ENCODE results near the gene DMAP1. TPM values are rescaled to one million over a fixed set of nuclear protein-coding genes. Genes with fewer than 3 reads are reported as not detected.
"Not testable (repeated sequence)": the region's sequence is repeated elsewhere in the genome, so short reads cannot be mapped to it uniquely, and the experiment has no call there.

DMAP1 gene
- 10 to 100 TPM; 45.8 to 46.2 TPM for total RNA-seq

GRCh38 chr1:44213222-44214112 is at the start of gene DMAP1:
Gene DMAP1 (plus strand): TSS chr1:44213471. CDS start chr1:44213754, 283 bp downstream.
- peaks cover 28% of the 10 kb centered on the region for H3K4me1 Mint-ChIP-seq
- peak within 1 kb of the TSS; percentile 90 for H3K27ac Mint-ChIP-seq
- POLR2A ChIA-PET: interaction anchor here (0.7 kb wide), 1 partner anchor 52 kb away, joined by 3 read pairs; no protein-coding TSS in a partner anchor

DNA sequence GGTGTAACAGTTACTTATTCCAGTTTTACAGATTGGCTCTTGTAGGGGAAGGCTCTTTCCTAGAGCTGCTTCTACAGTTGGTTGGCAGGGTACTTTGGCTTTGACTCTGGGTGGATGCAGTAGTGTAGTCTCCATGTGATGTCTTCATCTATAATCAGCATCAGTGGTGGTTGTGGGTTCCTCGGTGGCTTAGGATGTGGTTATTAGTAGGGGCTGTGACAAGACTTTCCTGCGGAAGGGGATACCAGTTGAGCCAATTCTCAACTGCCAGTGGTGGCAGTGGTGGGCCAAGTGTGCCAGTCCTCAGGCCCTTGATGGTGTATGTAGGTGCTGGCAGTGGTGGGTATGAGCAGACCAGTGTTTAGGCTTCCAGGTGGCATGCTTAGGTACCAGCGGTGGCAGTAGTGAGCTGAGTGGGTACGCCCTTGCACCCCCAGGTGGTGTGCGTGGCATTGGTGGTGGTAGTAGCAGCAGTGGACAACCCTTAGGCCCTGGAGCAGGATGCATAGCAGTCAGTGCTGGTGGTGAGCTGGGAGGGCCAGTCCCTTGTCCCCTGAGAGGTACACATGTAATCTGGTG is 44.7 kb upstream of the DMAP1 start:
- ChIA-PET CTCF (no interaction called here), POLR2A (no interaction called here)
- Mint-ChIP-seq H3K4me3 (no peak overlapping the region), H3K36me3 (ENCODE audit: low read depth) (peaks cover 4% of the 10 kb centered on the region), H3K27me3 (peaks cover 12% of the 10 kb centered on the region), H3K9me3 (peaks cover 6% of the 10 kb centered on the region), H3K4me1 (peaks cover 6% of the 10 kb centered on the region), H3K27ac (peak overlapping the region; percentile 51)
- DNase-seq: peak; percentile 10

More at GRCh38 chr1:44213222-44214112, at the start of gene DMAP1:
- Mint-ChIP-seq H3K9me3 (no peaks in the 10 kb centered on the region), H3K36me3 (ENCODE audit: low read depth) (peaks cover 8% of the 10 kb centered on the region), H3K27me3 (no peaks in the 10 kb centered on the region), H3K4me3 (peak within 1 kb of the TSS; percentile 89)
- CTCF ChIA-PET: interaction anchor here (0.9 to 1.4 kb wide), 4 partner anchors 7 to 156 kb away, joined by 3 to 6 read pairs (median 3); no protein-coding TSS in a partner anchor
- peak; percentile 87 for DNase-seq

DNA sequence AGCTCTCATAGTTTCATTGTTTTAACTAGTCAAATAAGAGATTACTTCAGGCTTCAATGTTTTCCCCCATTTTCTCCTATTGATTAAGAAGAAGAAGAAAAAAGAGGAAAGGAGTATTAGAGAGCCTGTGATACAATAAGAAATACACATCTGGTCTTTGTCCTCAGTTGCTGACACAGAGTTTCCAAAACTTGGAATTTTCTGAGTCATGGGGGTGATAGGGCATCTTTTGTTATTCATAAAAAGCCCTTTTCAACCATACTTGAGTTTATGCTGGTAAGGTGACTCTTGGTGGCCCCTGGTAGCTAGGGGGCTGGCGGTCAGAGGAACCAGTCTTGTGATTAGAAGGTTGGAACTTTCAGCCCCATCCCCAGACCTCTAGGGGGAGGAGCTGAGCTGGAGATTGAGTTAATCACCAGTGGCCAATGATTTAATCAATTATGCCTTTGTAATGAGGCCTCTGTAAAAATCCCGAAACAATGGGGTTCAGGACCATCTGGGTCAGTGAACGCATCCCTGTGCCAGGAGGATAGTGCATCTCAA is 42.9 kb upstream of the DMAP1 start:
- Mint-ChIP-seq H3K9me3 (peaks cover 18% of the 10 kb centered on the region), H3K27me3 (peaks cover 16% of the 10 kb centered on the region), H3K4me1 (peaks cover 6% of the 10 kb centered on the region), H3K27ac (no peak overlapping the region), H3K4me3 (no peak overlapping the region), H3K36me3 (ENCODE audit: low read depth) (peaks cover 4% of the 10 kb centered on the region)
- no peak for DNase-seq
- ChIA-PET POLR2A (no interaction called here), CTCF (interaction anchor here (1.6 kb wide), 1 partner anchor 9 kb away, joined by 4 read pairs; no protein-coding TSS in a partner anchor)

DNA sequence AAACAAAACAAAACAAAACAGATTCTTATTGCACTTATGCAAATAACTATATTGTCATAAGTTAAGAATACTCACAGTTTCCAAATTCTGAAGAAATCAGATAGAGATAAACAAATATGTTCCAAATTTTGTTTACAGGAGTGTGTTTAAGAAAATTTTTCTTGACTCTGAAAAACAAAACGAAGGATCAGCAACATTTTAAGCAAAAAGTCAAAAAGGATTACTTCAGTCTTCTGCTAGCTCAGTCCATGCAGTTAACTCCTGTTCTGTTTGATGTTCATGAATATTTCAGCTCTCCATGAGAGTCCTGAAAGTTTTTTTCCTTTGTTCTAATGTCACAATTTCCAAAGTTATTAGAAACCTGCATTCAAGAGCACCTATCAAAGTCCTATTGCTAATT is 38.6 kb upstream of the DMAP1 start:
- Mint-ChIP-seq H3K4me1 (no peaks in the 10 kb centered on the region), H3K9me3 (peaks cover 14% of the 10 kb centered on the region), H3K27me3 (peaks cover 11% of the 10 kb centered on the region), H3K27ac (no peak overlapping the region), H3K4me3 (no peak overlapping the region), H3K36me3 (ENCODE audit: low read depth) (no peaks in the 10 kb centered on the region)
- ChIA-PET CTCF (no interaction called here), POLR2A (no interaction called here)
- DNase-seq: no peak

DNA sequence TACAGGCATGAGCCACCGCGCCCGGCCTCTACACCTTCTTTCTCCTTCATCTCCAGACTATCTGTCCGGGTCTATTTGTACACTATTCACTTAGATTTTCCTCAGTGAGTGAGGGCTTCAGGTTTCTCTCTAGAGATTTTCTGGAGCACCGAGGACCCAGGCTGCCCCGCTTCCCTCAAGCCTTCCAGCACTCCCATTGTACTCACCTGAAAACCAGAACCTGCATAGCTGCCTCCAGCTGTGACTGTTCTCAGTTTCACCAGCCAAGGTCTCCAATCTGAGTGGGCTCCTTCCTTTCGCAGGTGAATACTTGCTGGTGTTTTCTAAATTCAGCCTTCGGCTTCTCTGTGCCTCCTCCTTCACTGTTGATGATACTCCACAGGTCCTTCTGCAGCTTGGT is 12.9 kb upstream of the DMAP1 start:
- POLR2A ChIA-PET: no interaction called here
- DNase-seq: no peak
- no peak overlapping the region for H3K27ac Mint-ChIP-seq
- no peaks in the 10 kb centered on the region for H3K36me3 Mint-ChIP-seq (ENCODE audit: low read depth)
- no peaks in the 10 kb centered on the region for H3K9me3 Mint-ChIP-seq
- no peaks in the 10 kb centered on the region for H3K4me1 Mint-ChIP-seq
- CTCF ChIA-PET: no interaction called here
- H3K27me3 Mint-ChIP-seq: peaks cover 4% of the 10 kb centered on the region
- H3K4me3 Mint-ChIP-seq: no peak overlapping the region

DNA sequence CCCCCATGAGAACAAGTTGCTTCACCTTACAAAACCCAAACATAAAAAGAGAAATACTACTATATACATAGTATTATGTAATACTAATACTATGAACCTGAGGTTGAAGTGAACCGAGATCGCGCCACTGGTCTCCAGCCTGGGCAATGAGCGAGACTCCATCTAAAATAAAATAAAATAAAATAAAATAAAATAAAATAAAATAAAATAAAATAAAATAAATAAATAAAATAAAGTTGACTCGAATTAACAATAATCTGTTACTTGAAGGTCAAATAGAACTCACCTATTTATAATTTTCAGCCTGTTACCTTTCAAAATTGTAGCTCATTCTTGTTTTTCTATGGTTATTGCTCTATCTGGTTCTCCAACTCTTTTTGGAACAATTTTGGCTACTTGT is 6.7 kb upstream of the DMAP1 start:
- DNase-seq; H3K4me3 Mint-ChIP-seq; CTCF ChIA-PET; H3K4me1 Mint-ChIP-seq; H3K36me3 Mint-ChIP-seq (ENCODE audit: low read depth); H3K27me3 Mint-ChIP-seq; H3K9me3 Mint-ChIP-seq; H3K27ac Mint-ChIP-seq; POLR2A ChIA-PET: not testable (repeated sequence)

- peaks cover 8% of the 10 kb centered on the region for H3K4me1 Mint-ChIP-seq
- CTCF ChIA-PET: no interaction called here
- no peak overlapping the region for H3K27ac Mint-ChIP-seq
- no peak overlapping the region for H3K4me3 Mint-ChIP-seq
- H3K27me3 Mint-ChIP-seq: no peaks in the 10 kb centered on the region
- POLR2A ChIA-PET: no interaction called here
- H3K9me3 Mint-ChIP-seq: no peaks in the 10 kb centered on the region
- no peaks in the 10 kb centered on the region for H3K36me3 Mint-ChIP-seq (ENCODE audit: low read depth)
- no peak for DNase-seq
Measured at GRCh38 chr1:44208226-44208625, 5.0 kb upstream of the DMAP1 start.

DNA sequence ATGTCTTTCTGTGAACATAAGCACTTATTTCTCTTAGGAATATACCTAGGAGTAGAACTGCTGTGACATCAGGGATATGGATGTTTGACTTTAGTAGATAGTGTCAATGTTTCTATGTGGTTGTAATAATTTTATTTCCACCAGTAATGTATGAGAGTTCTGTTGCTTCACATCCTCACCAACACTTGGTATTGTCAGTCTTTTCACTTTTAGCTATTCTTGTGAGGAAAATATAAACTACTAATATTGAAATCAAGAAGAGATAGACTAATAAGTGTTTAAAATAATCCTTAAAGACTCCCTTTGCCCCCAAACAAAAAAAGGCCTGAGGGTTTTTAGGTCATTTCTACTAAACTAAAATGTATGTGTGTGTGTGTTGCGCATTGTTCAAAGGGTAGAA is 2.7 kb upstream of the DMAP1 start:
- Mint-ChIP-seq H3K4me3 (no peak overlapping the region), H3K9me3 (no peaks in the 10 kb centered on the region), H3K4me1 (peaks cover 26% of the 10 kb centered on the region), H3K36me3 (ENCODE audit: low read depth) (peaks cover 5% of the 10 kb centered on the region), H3K27me3 (no peaks in the 10 kb centered on the region), H3K27ac (no peak overlapping the region)
- DNase-seq: no peak
- POLR2A ChIA-PET: no interaction called here
- CTCF ChIA-PET: no interaction called here

DNA sequence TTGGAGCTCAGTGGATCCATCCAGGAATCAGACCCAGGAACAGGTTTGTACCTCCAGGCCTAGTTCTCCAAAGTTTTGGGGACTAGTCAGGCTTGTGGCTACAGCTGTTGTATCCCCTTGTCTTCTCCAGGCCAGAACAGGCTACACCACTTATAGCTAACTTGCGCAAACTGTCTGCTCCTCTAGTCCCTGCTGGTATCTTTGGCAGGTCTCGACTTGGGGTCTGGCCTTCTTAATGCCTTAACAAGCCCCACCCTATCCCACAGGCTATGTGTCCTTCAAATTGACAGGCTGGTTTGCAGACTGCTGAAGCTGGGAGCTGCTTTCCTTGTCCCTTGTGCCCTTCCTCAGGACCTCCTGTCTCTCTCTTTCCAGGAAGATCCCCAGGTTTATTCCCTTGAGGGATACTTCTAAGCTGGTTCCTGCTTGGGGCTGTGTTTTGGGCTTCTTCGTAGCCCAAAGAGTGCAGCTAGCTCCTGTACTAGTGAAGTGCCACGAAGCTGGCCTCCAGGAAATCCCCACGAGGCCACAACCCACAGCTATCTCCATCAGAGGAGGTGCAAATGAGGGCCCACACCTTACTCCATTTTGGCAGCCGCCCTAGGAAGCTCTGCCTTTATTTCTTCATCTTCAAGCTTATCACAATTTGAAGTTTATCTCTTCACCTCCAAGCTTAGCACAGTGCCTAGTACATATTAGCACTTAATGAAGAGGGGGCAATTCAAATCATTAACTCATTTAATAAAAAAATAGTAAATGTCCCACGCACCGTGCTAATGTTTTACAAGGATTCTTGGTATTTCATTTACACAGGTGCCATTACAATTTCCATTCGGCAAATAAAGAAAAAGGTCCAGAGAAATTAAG is 683 bp upstream of the DMAP1 start:
- ChIA-PET CTCF (interaction anchor here (0.9 to 1.4 kb wide), 5 partner anchors 8 to 156 kb away, joined by 3 to 6 read pairs (median 3); no protein-coding TSS in a partner anchor), POLR2A (interaction anchor here (0.7 kb wide), 1 partner anchor 52 kb away, joined by 3 read pairs; no protein-coding TSS in a partner anchor)
- H3K36me3 Mint-ChIP-seq (ENCODE audit: low read depth): peaks cover 8% of the 10 kb centered on the region
- peak overlapping the region; percentile 90 for H3K27ac Mint-ChIP-seq
- H3K4me3 Mint-ChIP-seq: peak overlapping the region; percentile 89
- H3K27me3 Mint-ChIP-seq: no peaks in the 10 kb centered on the region
- no peaks in the 10 kb centered on the region for H3K9me3 Mint-ChIP-seq
- DNase-seq: peak; percentile 45
- peaks cover 28% of the 10 kb centered on the region for H3K4me1 Mint-ChIP-seq

GRCh38 chr1:44217809-44218410 is 4.6 kb downstream of the DMAP1 start:
- POLR2A ChIA-PET: no interaction called here
- Mint-ChIP-seq H3K9me3 (no peaks in the 10 kb centered on the region), H3K4me1 (peaks cover 23% of the 10 kb centered on the region), H3K4me3 (no peak overlapping the region), H3K27ac (no peak overlapping the region), H3K36me3 (ENCODE audit: low read depth) (peaks cover 18% of the 10 kb centered on the region), H3K27me3 (no peaks in the 10 kb centered on the region)
- DNase-seq: peak; percentile 82
- CTCF ChIA-PET: interaction anchor here (0.8 to 2.0 kb wide), 8 partner anchors 8 to 219 kb away, joined by 3 to 10 read pairs (median 4); no protein-coding TSS in a partner anchor

DNA sequence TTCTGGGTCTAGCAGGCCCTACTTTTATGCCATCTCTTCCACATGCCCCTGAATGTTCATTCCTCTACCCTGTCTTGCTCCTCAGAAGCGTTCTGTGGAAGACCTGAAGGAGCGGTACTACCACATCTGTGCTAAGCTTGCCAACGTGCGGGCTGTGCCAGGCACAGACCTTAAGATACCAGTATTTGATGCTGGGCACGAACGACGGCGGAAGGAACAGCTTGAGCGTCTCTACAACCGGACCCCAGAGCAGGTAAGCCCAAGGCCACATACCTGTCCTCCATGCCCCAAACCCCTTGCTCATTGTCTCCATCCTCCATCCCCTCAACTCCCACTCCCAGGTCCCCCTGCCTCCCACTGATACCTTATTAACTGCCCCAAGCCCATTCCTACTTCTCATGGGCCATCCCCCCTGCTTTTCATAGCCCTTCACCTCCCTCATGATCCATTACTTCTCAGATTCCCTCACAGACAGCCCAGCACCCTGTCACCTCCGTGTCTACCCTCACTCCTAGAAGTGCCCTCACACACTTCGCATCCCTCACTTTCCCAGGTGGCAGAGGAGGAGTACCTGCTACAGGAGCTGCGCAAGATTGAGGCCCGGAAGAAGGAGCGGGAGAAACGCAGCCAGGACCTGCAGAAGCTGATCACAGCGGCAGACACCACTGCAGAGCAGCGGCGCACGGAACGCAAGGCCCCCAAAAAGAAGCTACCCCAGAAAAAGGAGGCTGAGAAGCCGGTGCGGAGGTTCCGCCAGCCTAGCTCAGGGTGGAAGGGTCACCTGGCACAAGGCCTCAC is 5.4 kb downstream of the DMAP1 start:
- POLR2A ChIA-PET: no interaction called here
- Mint-ChIP-seq H3K4me3 (no peak overlapping the region), H3K27ac (no peak overlapping the region)

More for the DNA sequence above, 5.4 kb downstream of the DMAP1 start:
- Mint-ChIP-seq H3K4me1 (peaks cover 27% of the 10 kb centered on the region), H3K36me3 (ENCODE audit: low read depth) (peaks cover 16% of the 10 kb centered on the region), H3K27me3 (no peaks in the 10 kb centered on the region), H3K9me3 (no peaks in the 10 kb centered on the region)
- DNase-seq: no peak
- CTCF ChIA-PET: interaction anchor here (1.2 to 2.0 kb wide), 7 partner anchors 7 to 353 kb away, joined by 3 to 10 read pairs (median 5); no protein-coding TSS in a partner anchor

Data from activated CD4-positive, alpha-beta T cell treated with anti-CD3 and anti-CD28 coated beads, Interleukin-2, amount 10 ng/mL, durations not matched to agents 7 days and 5 days (primary cell).